ENCODE results near the gene MSS51. TPM values are rescaled to one million over a fixed set of nuclear protein-coding genes. Genes with fewer than 3 reads are reported as not detected.

MSS51 gene
- 0.83 TPM for polyA plus RNA-seq (2013, experiment 1 of 4)
- polyA plus RNA-seq (2013, experiment 2 of 4) = 1.2 TPM
- 0.69 TPM for polyA plus RNA-seq (2013, experiment 3 of 4)
- 1.0 TPM for polyA plus RNA-seq (2013, experiment 4 of 4)

GRCh38 chr10:73433538-73433867 is at the start of gene MSS51:
MSS51 (minus strand) TSS chr10:73433561; CDS start chr10:73428284, 5,277 bp downstream.
- no peak within 1 kb of the TSS for H3K4me3 ChIP-seq (ENCODE audit: insufficient read depth, low read depth, low read length)
- H3K4me1 ChIP-seq (ENCODE audit: control insufficient read depth, insufficient read depth, low read length) = no peaks in the 10 kb centered on the region
- H3K9me3 ChIP-seq (ENCODE audit: control insufficient read depth, low read length) = no peaks in the 10 kb centered on the region
- no peaks in the 10 kb centered on the region for H3K36me3 ChIP-seq (ENCODE audit: control insufficient read depth, insufficient read depth, low read length)
- H3K27me3 ChIP-seq (ENCODE audit: control insufficient read depth, insufficient read depth, low read length, poor library complexity, severe bottlenecking) = no peaks in the 10 kb centered on the region
- H3K27ac ChIP-seq (ENCODE audit: insufficient read depth, low read depth, low read length, poor library complexity, severe bottlenecking) = no peak within 1 kb of the TSS

- H3K27ac ChIP-seq (ENCODE audit: insufficient read depth, low read depth, low read length, poor library complexity, severe bottlenecking) = no peak overlapping the region
- no peak overlapping the region for H3K4me3 ChIP-seq (ENCODE audit: insufficient read depth, low read depth, low read length)
- WGBS, 2 experiments = 94 to 95% methylated on average over 7 of the region's 7 CpGs
- no peaks in the 10 kb centered on the region for H3K9me3 ChIP-seq (ENCODE audit: control insufficient read depth, low read length)
- no peaks in the 10 kb centered on the region for H3K27me3 ChIP-seq (ENCODE audit: control insufficient read depth, insufficient read depth, low read length, poor library complexity, severe bottlenecking)
- no peaks in the 10 kb centered on the region for H3K4me1 ChIP-seq (ENCODE audit: control insufficient read depth, insufficient read depth, low read length)
- peaks cover 10% of the 10 kb centered on the region for H3K36me3 ChIP-seq (ENCODE audit: control insufficient read depth, insufficient read depth, low read length)
These were observed 46.8 kb upstream of the MSS51 start for GRCh38 chr10:73480158-73480557.

GRCh38 chr10:73478636-73479035 is 45.3 kb upstream of the MSS51 start:
- no peaks in the 10 kb centered on the region for H3K4me1 ChIP-seq (ENCODE audit: control insufficient read depth, insufficient read depth, low read length)
- no peak overlapping the region for H3K4me3 ChIP-seq (ENCODE audit: insufficient read depth, low read depth, low read length)
- no peak overlapping the region for H3K27ac ChIP-seq (ENCODE audit: insufficient read depth, low read depth, low read length, poor library complexity, severe bottlenecking)
- 95 to 98% methylated on average over 2 of the region's 3 CpGs for WGBS, 2 experiments
- no peaks in the 10 kb centered on the region for H3K9me3 ChIP-seq (ENCODE audit: control insufficient read depth, low read length)
- H3K27me3 ChIP-seq (ENCODE audit: control insufficient read depth, insufficient read depth, low read length, poor library complexity, severe bottlenecking) = no peaks in the 10 kb centered on the region
- H3K36me3 ChIP-seq (ENCODE audit: control insufficient read depth, insufficient read depth, low read length) = peaks cover 10% of the 10 kb centered on the region

GRCh38 chr10:73471226-73471625 is 37.9 kb upstream of the MSS51 start:
- H3K9me3 ChIP-seq (ENCODE audit: control insufficient read depth, low read length) = no peaks in the 10 kb centered on the region
- no peak overlapping the region for H3K4me3 ChIP-seq (ENCODE audit: insufficient read depth, low read depth, low read length)
- no peaks in the 10 kb centered on the region for H3K27me3 ChIP-seq (ENCODE audit: control insufficient read depth, insufficient read depth, low read length, poor library complexity, severe bottlenecking)
- no peak overlapping the region for H3K27ac ChIP-seq (ENCODE audit: insufficient read depth, low read depth, low read length, poor library complexity, severe bottlenecking)
- peaks cover 18% of the 10 kb centered on the region for H3K36me3 ChIP-seq (ENCODE audit: control insufficient read depth, insufficient read depth, low read length)
- H3K4me1 ChIP-seq (ENCODE audit: control insufficient read depth, insufficient read depth, low read length) = no peaks in the 10 kb centered on the region
- no CpG with 5 or more reads among the region's 3 CpGs for WGBS, 2 experiments

- Histone ChIP-seq H3K4me3 (ENCODE audit: insufficient read depth, low read depth, low read length) (no peak overlapping the region), H3K36me3 (ENCODE audit: control insufficient read depth, insufficient read depth, low read length) (peaks cover 13% of the 10 kb centered on the region), H3K4me1 (ENCODE audit: control insufficient read depth, insufficient read depth, low read length) (no peaks in the 10 kb centered on the region), H3K27ac (ENCODE audit: insufficient read depth, low read depth, low read length, poor library complexity, severe bottlenecking) (no peak overlapping the region), H3K9me3 (ENCODE audit: control insufficient read depth, low read length) (no peaks in the 10 kb centered on the region), H3K27me3 (ENCODE audit: control insufficient read depth, insufficient read depth, low read length, poor library complexity, severe bottlenecking) (no peaks in the 10 kb centered on the region)
These were observed 36.2 kb upstream of the MSS51 start for GRCh38 chr10:73469579-73469978.

- no peaks in the 10 kb centered on the region for H3K27me3 ChIP-seq (ENCODE audit: control insufficient read depth, insufficient read depth, low read length, poor library complexity, severe bottlenecking)
- WGBS, 2 experiments = 84 to 100% methylated on average over 2 of the region's 2 CpGs
- H3K27ac ChIP-seq (ENCODE audit: insufficient read depth, low read depth, low read length, poor library complexity, severe bottlenecking) = no peak overlapping the region
- no peak overlapping the region for H3K4me3 ChIP-seq (ENCODE audit: insufficient read depth, low read depth, low read length)
- H3K9me3 ChIP-seq (ENCODE audit: control insufficient read depth, low read length) = no peaks in the 10 kb centered on the region
- peaks cover 13% of the 10 kb centered on the region for H3K36me3 ChIP-seq (ENCODE audit: control insufficient read depth, insufficient read depth, low read length)
- no peaks in the 10 kb centered on the region for H3K4me1 ChIP-seq (ENCODE audit: control insufficient read depth, insufficient read depth, low read length)
These were observed 33.8 kb upstream of the MSS51 start for GRCh38 chr10:73467206-73467605.

GRCh38 chr10:73465978-73466726 is 32.8 kb upstream of the MSS51 start:
- Histone ChIP-seq H3K4me3 (ENCODE audit: insufficient read depth, low read depth, low read length) (no peak overlapping the region), H3K27ac (ENCODE audit: insufficient read depth, low read depth, low read length, poor library complexity, severe bottlenecking) (no peak overlapping the region), H3K27me3 (ENCODE audit: control insufficient read depth, insufficient read depth, low read length, poor library complexity, severe bottlenecking) (no peaks in the 10 kb centered on the region), H3K4me1 (ENCODE audit: control insufficient read depth, insufficient read depth, low read length) (no peaks in the 10 kb centered on the region), H3K36me3 (ENCODE audit: control insufficient read depth, insufficient read depth, low read length) (peaks cover 13% of the 10 kb centered on the region), H3K9me3 (ENCODE audit: control insufficient read depth, low read length) (no peaks in the 10 kb centered on the region)
- 91 to 93% methylated on average over 1 of the region's 2 CpGs for WGBS, 2 experiments

GRCh38 chr10:73460897-73461296 is 27.5 kb upstream of the MSS51 start:
- Histone ChIP-seq H3K9me3 (ENCODE audit: control insufficient read depth, low read length) (no peaks in the 10 kb centered on the region), H3K4me3 (ENCODE audit: insufficient read depth, low read depth, low read length) (no peak overlapping the region), H3K27ac (ENCODE audit: insufficient read depth, low read depth, low read length, poor library complexity, severe bottlenecking) (no peak overlapping the region), H3K36me3 (ENCODE audit: control insufficient read depth, insufficient read depth, low read length) (no peaks in the 10 kb centered on the region), H3K27me3 (ENCODE audit: control insufficient read depth, insufficient read depth, low read length, poor library complexity, severe bottlenecking) (no peaks in the 10 kb centered on the region), H3K4me1 (ENCODE audit: control insufficient read depth, insufficient read depth, low read length) (no peaks in the 10 kb centered on the region)
- WGBS, 2 experiments = 93 to 94% methylated on average over 4 of the region's 4 CpGs

- Histone ChIP-seq H3K27me3 (ENCODE audit: control insufficient read depth, insufficient read depth, low read length, poor library complexity, severe bottlenecking) (no peaks in the 10 kb centered on the region), H3K9me3 (ENCODE audit: control insufficient read depth, low read length) (no peaks in the 10 kb centered on the region), H3K27ac (ENCODE audit: insufficient read depth, low read depth, low read length, poor library complexity, severe bottlenecking) (no peak overlapping the region), H3K36me3 (ENCODE audit: control insufficient read depth, insufficient read depth, low read length) (no peaks in the 10 kb centered on the region), H3K4me3 (ENCODE audit: insufficient read depth, low read depth, low read length) (no peak overlapping the region), H3K4me1 (ENCODE audit: control insufficient read depth, insufficient read depth, low read length) (no peaks in the 10 kb centered on the region)
- WGBS, 2 experiments = 96% methylated on average over 3 to 6 of the region's 6 CpGs
These were observed 26.4 kb upstream of the MSS51 start for GRCh38 chr10:73459683-73460314.

- H3K27ac ChIP-seq (ENCODE audit: insufficient read depth, low read depth, low read length, poor library complexity, severe bottlenecking) = no peak overlapping the region
- H3K9me3 ChIP-seq (ENCODE audit: control insufficient read depth, low read length) = no peaks in the 10 kb centered on the region
- H3K36me3 ChIP-seq (ENCODE audit: control insufficient read depth, insufficient read depth, low read length) = no peaks in the 10 kb centered on the region
- no peaks in the 10 kb centered on the region for H3K27me3 ChIP-seq (ENCODE audit: control insufficient read depth, insufficient read depth, low read length, poor library complexity, severe bottlenecking)
- no peaks in the 10 kb centered on the region for H3K4me1 ChIP-seq (ENCODE audit: control insufficient read depth, insufficient read depth, low read length)
- WGBS, 2 experiments = 85 to 100% methylated on average over 1 of the region's 2 CpGs
- no peak overlapping the region for H3K4me3 ChIP-seq (ENCODE audit: insufficient read depth, low read depth, low read length)
These were observed 23.0 kb upstream of the MSS51 start for GRCh38 chr10:73456187-73456890.
